GM18858 (cell line): ENCODE measurements around the gene MAPK6.
"Not testable (repeated sequence)": the region's sequence is repeated elsewhere in the genome, so short reads cannot be mapped to it uniquely, and the experiment has no call there.

Experiments
- ATAC-seq: cut with Tn5 transposase; IDR thresholded peaks from one replicate; pipeline ENCODE4 v1.9.1; 2021; ENCODE audit not compliant: unreplicated experiment

Gene MAPK6

GRCh38 chr15:52042051-52042851, 23.2 kb downstream of the MAPK6 start:
- no peak for ATAC-seq

- ATAC-seq: not testable (repeated sequence)
Observed at GRCh38 chr15:52045795-52046298, 26.8 kb downstream of the MAPK6 start.

- ATAC-seq: not testable (repeated sequence)
Observed at GRCh38 chr15:52046552-52046951, 27.5 kb downstream of the MAPK6 start.

- no peak for ATAC-seq
Observed at GRCh38 chr15:52050416-52050815, 31.4 kb downstream of the MAPK6 start.

GRCh38 chr15:52052066-52052935, 33.3 kb downstream of the MAPK6 start:
- no peak for ATAC-seq

GRCh38 chr15:52054381-52054780, 35.4 kb downstream of the MAPK6 start:
- no peak for ATAC-seq

GRCh38 chr15:52054858-52055257, 35.8 kb downstream of the MAPK6 start:
- not testable (repeated sequence) for ATAC-seq

- ATAC-seq: no peak
Observed at GRCh38 chr15:52056001-52056400, 37.0 kb downstream of the MAPK6 start.

- no peak for ATAC-seq
Observed at GRCh38 chr15:52056496-52056895, 37.5 kb downstream of the MAPK6 start.

GRCh38 chr15:52057996-52058395, 39.0 kb downstream of the MAPK6 start:
- ATAC-seq: no peak

GRCh38 chr15:52060501-52060900, 41.5 kb downstream of the MAPK6 start:
- no peak for ATAC-seq

- ATAC-seq: no peak
Observed at GRCh38 chr15:52066842-52067544, 48.0 kb downstream of the MAPK6 start.

- ATAC-seq: no peak
Observed at GRCh38 chr15:52067545-52067926, 48.5 kb downstream of the MAPK6 start.

GRCh38 chr15:52068004-52068615, 49.1 kb downstream of the MAPK6 start:
- no peak for ATAC-seq

- ATAC-seq: no peak
Observed at GRCh38 chr15:52069559-52069958, 50.5 kb downstream of the MAPK6 start.

- ATAC-seq: no peak
Observed at GRCh38 chr15:52071570-52071969, 52.6 kb downstream of the MAPK6 start.

GRCh38 chr15:52076889-52077781, 58.1 kb downstream of the MAPK6 start:
- ATAC-seq: no peak

GRCh38 chr15:52078197-52078875, 59.3 kb downstream of the MAPK6 start:
- ATAC-seq: no peak
